ENCODE results near the gene RAPGEF3.

RAPGEF3 gene

GRCh38 chr12:47791351-47791746 is 32.7 kb upstream of the RAPGEF3 start:
- DNase-seq (ENCODE audit: low spot score) = no peak
- no peak for TF ChIP-seq CTCF (IDR thresholded peaks at IDR 0.05; ENCODE audit: borderline replicate concordance, control extremely low read depth, extremely low read depth, insufficient read depth, missing control alignments)
- in situ Hi-C loops (cut with MboI; ENCODE audit: low sequenced_read_pairs, unreplicated experiment) = no loop called here

- TF ChIP-seq CTCF (IDR thresholded peaks at IDR 0.05; ENCODE audit: borderline replicate concordance, control extremely low read depth, extremely low read depth, insufficient read depth, missing control alignments) = no peak
- no peak for DNase-seq (ENCODE audit: low spot score)
- in situ Hi-C loops (cut with MboI; ENCODE audit: low sequenced_read_pairs, unreplicated experiment) = no loop called here
Measured at GRCh38 chr12:47790676-47791350, 32.1 kb upstream of the RAPGEF3 start.

- DNase-seq (ENCODE audit: low spot score) = no peak
- in situ Hi-C loops (cut with MboI; ENCODE audit: low sequenced_read_pairs, unreplicated experiment) = no loop called here
- no peak for TF ChIP-seq CTCF (IDR thresholded peaks at IDR 0.05; ENCODE audit: borderline replicate concordance, control extremely low read depth, extremely low read depth, insufficient read depth, missing control alignments)
Measured at GRCh38 chr12:47789712-47790489, 31.2 kb upstream of the RAPGEF3 start.

GRCh38 chr12:47789141-47789540 is 30.5 kb upstream of the RAPGEF3 start:
- no peak for TF ChIP-seq CTCF (IDR thresholded peaks at IDR 0.05; ENCODE audit: borderline replicate concordance, control extremely low read depth, extremely low read depth, insufficient read depth, missing control alignments)
- DNase-seq (ENCODE audit: low spot score) = no peak
- in situ Hi-C loops (cut with MboI; ENCODE audit: low sequenced_read_pairs, unreplicated experiment) = no loop called here

- no peak for DNase-seq (ENCODE audit: low spot score)
- TF ChIP-seq CTCF (IDR thresholded peaks at IDR 0.05; ENCODE audit: borderline replicate concordance, control extremely low read depth, extremely low read depth, insufficient read depth, missing control alignments) = no peak
- in situ Hi-C loops (cut with MboI; ENCODE audit: low sequenced_read_pairs, unreplicated experiment) = no loop called here
Measured at GRCh38 chr12:47787596-47788319, 29.1 kb upstream of the RAPGEF3 start.

- no peak for TF ChIP-seq CTCF (IDR thresholded peaks at IDR 0.05; ENCODE audit: borderline replicate concordance, control extremely low read depth, extremely low read depth, insufficient read depth, missing control alignments)
- DNase-seq (ENCODE audit: low spot score) = no peak
- in situ Hi-C loops (cut with MboI; ENCODE audit: low sequenced_read_pairs, unreplicated experiment) = no loop called here
Measured at GRCh38 chr12:47786662-47787280, 28.1 kb upstream of the RAPGEF3 start.
